Measurements from ENCODE around the gene RFPL4A. TPM values are rescaled to one million over a fixed set of nuclear protein-coding genes. Genes with fewer than 3 reads are reported as not detected.
A peak's percentile ranks its signal among the peaks of the same experiment; 100 is the strongest.
"Not testable (repeated sequence)": the region's sequence is repeated elsewhere in the genome, so short reads cannot be mapped to it uniquely, and the experiment has no call there.

RFPL4A gene
- total RNA-seq, 1 experiment from 2014 or later, result not detected

- no TSS peak for BruUV-seq (replicated peaks)
- Histone ChIP-seq H3K9me3 (peaks cover 8% of the 10 kb centered on the region), H3K27me3 (replicated peaks; ENCODE audit: control insufficient read depth, insufficient read depth, low read length) (no peaks in the 10 kb centered on the region), H3K4me3 (ENCODE audit: low read depth, low read length) (no peak overlapping the region), H3K4me1 (peaks cover 17% of the 10 kb centered on the region), H3K36me3 (ENCODE audit: control insufficient read depth, insufficient read depth, low read length) (no peaks in the 10 kb centered on the region)
- Mint-ChIP-seq H3K27me3 (ENCODE audit: insufficient read depth, unreplicated experiment) (no peaks in the 10 kb centered on the region), H3K4me1 (ENCODE audit: low read depth, unreplicated experiment) (peaks cover 25% of the 10 kb centered on the region), H3K36me3 (ENCODE audit: insufficient read depth, unreplicated experiment) (peaks cover 18% of the 10 kb centered on the region), H3K4me3 (ENCODE audit: unreplicated experiment) (no peak overlapping the region), H3K9me3 (ENCODE audit: unreplicated experiment) (peaks cover 20% of the 10 kb centered on the region), H3K27ac (ENCODE audit: unreplicated experiment) (no peak overlapping the region)
- DNase-seq, result no peak
- no peak for TF ChIP-seq CTCF (IDR thresholded peaks at IDR 0.05; ENCODE audit: insufficient read depth in 1 of 2, low read depth in 1 of 2, low read length in 1 of 2, severe bottlenecking in 1 of 2, unreplicated experiment in 1 of 2)
- CTCF ChIA-PET, result interaction anchor here (0.7 kb wide), 1 partner anchor 50 kb away, joined by 7 read pairs; no protein-coding TSS in a partner anchor
- intact Hi-C loops (cut with micrococcal nuclease; ENCODE audit: unreplicated experiment), result no loop called here
- POLR2A ChIA-PET, result no interaction called here
Measured at GRCh38 chr19:55716531-55716930, 42.4 kb upstream of the RFPL4A start.

- no peak for DNase-seq
- H3K4me1 ChIP-seq, result peaks cover 17% of the 10 kb centered on the region
- Mint-ChIP-seq H3K27me3 (ENCODE audit: insufficient read depth, unreplicated experiment) (no peaks in the 10 kb centered on the region), H3K27ac (ENCODE audit: unreplicated experiment) (peak overlapping the region; percentile 42), H3K36me3 (ENCODE audit: insufficient read depth, unreplicated experiment) (peaks cover 11% of the 10 kb centered on the region), H3K4me3 (ENCODE audit: unreplicated experiment) (peak overlapping the region; percentile 6), H3K4me1 (ENCODE audit: low read depth, unreplicated experiment) (peaks cover 25% of the 10 kb centered on the region), H3K9me3 (ENCODE audit: unreplicated experiment) (peaks cover 22% of the 10 kb centered on the region)
- no TSS peak for BruUV-seq (replicated peaks)
- CTCF ChIA-PET, result no interaction called here
- intact Hi-C loops (cut with micrococcal nuclease; ENCODE audit: unreplicated experiment), result no loop called here
- H3K9me3 ChIP-seq, result peaks cover 15% of the 10 kb centered on the region
- no peak for TF ChIP-seq CTCF (IDR thresholded peaks at IDR 0.05; ENCODE audit: insufficient read depth in 1 of 2, low read depth in 1 of 2, low read length in 1 of 2, severe bottlenecking in 1 of 2, unreplicated experiment in 1 of 2)
- no peak overlapping the region for H3K4me3 ChIP-seq (ENCODE audit: low read depth, low read length)
- H3K27me3 ChIP-seq (replicated peaks; ENCODE audit: control insufficient read depth, insufficient read depth, low read length), result no peaks in the 10 kb centered on the region
- POLR2A ChIA-PET, result no interaction called here
- no peaks in the 10 kb centered on the region for H3K36me3 ChIP-seq (ENCODE audit: control insufficient read depth, insufficient read depth, low read length)
Measured at GRCh38 chr19:55717251-55717650, 41.6 kb upstream of the RFPL4A start.

- H3K36me3 Mint-ChIP-seq (ENCODE audit: insufficient read depth, unreplicated experiment); H3K4me3 ChIP-seq (ENCODE audit: low read depth, low read length); BruUV-seq (replicated peaks); intact Hi-C loops (cut with micrococcal nuclease; ENCODE audit: unreplicated experiment); H3K27me3 Mint-ChIP-seq (ENCODE audit: insufficient read depth, unreplicated experiment); H3K36me3 ChIP-seq (ENCODE audit: control insufficient read depth, insufficient read depth, low read length); H3K27me3 ChIP-seq (replicated peaks; ENCODE audit: control insufficient read depth, insufficient read depth, low read length); CTCF ChIA-PET; POLR2A ChIA-PET: not testable (repeated sequence)
- H3K27ac Mint-ChIP-seq (ENCODE audit: unreplicated experiment), result peak overlapping the region; percentile 42
- peaks cover 20% of the 10 kb centered on the region for H3K9me3 Mint-ChIP-seq (ENCODE audit: unreplicated experiment)
- peak; percentile 39 to 68 for DNase-seq
- Histone ChIP-seq H3K4me1 (peaks cover 17% of the 10 kb centered on the region), H3K9me3 (peaks cover 19% of the 10 kb centered on the region)
- H3K4me3 Mint-ChIP-seq (ENCODE audit: unreplicated experiment), result peak overlapping the region; percentile 6
- peaks cover 25% of the 10 kb centered on the region for H3K4me1 Mint-ChIP-seq (ENCODE audit: low read depth, unreplicated experiment)
Measured at GRCh38 chr19:55717879-55718711, 40.8 kb upstream of the RFPL4A start.
